Ovary (tissue), 9 donors: ENCODE measurements around the gene ZNF646. TPM values are rescaled to one million over a fixed set of nuclear protein-coding genes. Genes with fewer than 3 reads are reported as not detected.
A peak's percentile ranks its signal among the peaks of the same experiment; 100 is the strongest.

Experiments used
- DNase-seq, 5 donors: peaks; one replicate each; pipeline ENCODE4 v3.0.0-alpha.2; 2019 to 2020
- H3K27ac ChIP-seq, 2 donors: fragments of 200-600 bp; one replicate each; pipeline versions ENCODE4 v1.5.1 to v1.8.0; 2019 to 2022
- H3K27me3 ChIP-seq: fragments of 200-600 bp; one replicate; pipeline ENCODE4 v1.8.0; 2022
- H3K36me3 ChIP-seq: fragments of 200-600 bp; sonication (generic); one replicate; pipeline ENCODE4 v1.5.1; 2019
- H3K4me1 ChIP-seq: one replicate; pipeline ENCODE4 v1.8.1; 2013; ENCODE audit warnings: mild to moderate bottlenecking, moderate library complexity; ENCODE audit not compliant: insufficient read depth
- H3K4me3 ChIP-seq: fragments of 200-600 bp; sonication (generic); one replicate; pipeline ENCODE4 v1.5.1; 2017
- H3K9me3 ChIP-seq, 2 donors: fragments of 200-600 bp in 1 of 2; sonication (generic) in 1 of 2; one replicate each; pipeline versions ENCODE4 v1.5.1 to v1.8.1; 2013 to 2019; ENCODE audit warnings: mild to moderate bottlenecking in 1 of 2, moderate library complexity in 1 of 2
- EP300 ChIP-seq: sonication (generic); formaldehyde crosslinking; IDR thresholded peaks from one replicate; pipeline ENCODE4 v1.6.1; 2017; ENCODE audit warnings: antibody characterized with exemption
- POLR2A ChIP-seq: fragments of 450-650 bp; IDR thresholded peaks from one replicate; pipeline ENCODE4 v1.6.1; 2017; ENCODE audit warnings: antibody characterized with exemption, mild to moderate bottlenecking, moderate library complexity
- WGBS, 3 donors: extraction: QIAGEN DNeasy Blood & Tissue Kit in 1 of 3; methylation state at CpG; one replicate each; pipeline versions ENCODE4 v1.1.5 to v1.1.7; 2013 to 2017; 5-methylcytosine and 5-hydroxymethylcytosine counted together
- intact Hi-C, 4 donors: fragments of 100-400 bp; cut with DNase I; formaldehyde crosslinking; loops; one replicate each; pipeline versions ENCODE4 v1.11.0 to v1.15.1; 2022 to 2023
- polyA plus RNA-seq, 2 donors: library from polyadenylated mRNA; stranded (reverse); fragments of 200-250 nt in 1 of 2; fragments of 350-450 nt in 1 of 2; fragmentation: Illumina TruSeq in 1 of 2; extraction: RNeasy Lipid Tissue Mini Kit (QIAGEN cat#74804) in 1 of 2; gene quantifications; one replicate each; pipeline ENCODE4 v1.2.3, GENCODE V29; 2013 to 2014
- total RNA-seq, 7 donors: library from RNA; depleted of rRNA in 2 of 7; stranded (reverse); fragments of >200 nt in 2 of 7; fragmentation: NEBNext Ultra II Directional in 3 of 7; extraction: Animal tissue kit (Norgen Biotek cat#: 25700) in 3 of 7; gene quantifications; one replicate each; pipeline versions ENCODE4 v1.1.0 to v1.2.4, GENCODE V29; 2016 to 2023
- TF ChIP-seq, protein P1 (sequence below), 3 donors: fragments of 450-650 bp in 2 of 3; fragments of 200-600 bp in 1 of 3; IDR thresholded peaks; one replicate each; pipeline versions ENCODE4 v1.5.1 to v1.8.0; 2016 to 2022; ENCODE audit warnings: antibody characterized with exemption in 3 of 3, mild to moderate bottlenecking in 1 of 3
- donor health status: DM: no; HTN: no; CAD: no; lungs with moderate emphysema.
- donor health status: DM: no; HTN: no; CAD: no.
- donor health status: Bipolar disorder and iron deficiency.
- donor health status: DM: yes; HTN: yes; CAD: no.
- donor health status: DM: no; HTN: no; CAD: no.
- donor health status: DM: yes; HTN: yes; CAD: no.

ZNF646 gene
- total and polyA plus RNA-seq, 9 donors: 2.3 to 16.3 (median 14.6) TPM

DNA sequence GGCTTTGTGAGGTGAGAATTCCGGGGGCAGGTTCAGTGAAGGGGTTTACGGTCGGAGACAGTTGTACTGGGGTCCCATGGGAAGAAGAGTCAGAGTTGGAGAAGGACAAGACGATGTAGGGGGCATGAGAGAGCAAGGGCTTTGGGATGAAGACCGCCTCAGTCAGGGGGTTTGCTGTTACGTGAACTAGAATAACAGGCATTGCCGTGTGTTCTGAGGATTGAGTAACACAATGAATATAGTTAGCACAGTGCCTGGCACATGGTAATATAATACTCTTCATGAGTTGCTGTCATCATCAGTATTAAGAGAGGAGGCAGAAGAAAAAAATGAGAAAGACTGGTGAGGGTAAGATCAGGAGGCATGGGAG is 577 bp downstream of the ZNF646 start:
- H3K4me1 ChIP-seq: peaks cover 4% of the 10 kb centered on the region
- H3K27me3 ChIP-seq: no peaks in the 10 kb centered on the region
- intact Hi-C loops: no loop called here
- H3K4me3 ChIP-seq: peak overlapping the region; percentile 94
- H3K36me3 ChIP-seq: no peaks in the 10 kb centered on the region
- no peak for DNase-seq
- no peak for TF ChIP-seq POLR2A
- TF ChIP-seq EP300: no peak
- TF ChIP-seq, protein P1, sequence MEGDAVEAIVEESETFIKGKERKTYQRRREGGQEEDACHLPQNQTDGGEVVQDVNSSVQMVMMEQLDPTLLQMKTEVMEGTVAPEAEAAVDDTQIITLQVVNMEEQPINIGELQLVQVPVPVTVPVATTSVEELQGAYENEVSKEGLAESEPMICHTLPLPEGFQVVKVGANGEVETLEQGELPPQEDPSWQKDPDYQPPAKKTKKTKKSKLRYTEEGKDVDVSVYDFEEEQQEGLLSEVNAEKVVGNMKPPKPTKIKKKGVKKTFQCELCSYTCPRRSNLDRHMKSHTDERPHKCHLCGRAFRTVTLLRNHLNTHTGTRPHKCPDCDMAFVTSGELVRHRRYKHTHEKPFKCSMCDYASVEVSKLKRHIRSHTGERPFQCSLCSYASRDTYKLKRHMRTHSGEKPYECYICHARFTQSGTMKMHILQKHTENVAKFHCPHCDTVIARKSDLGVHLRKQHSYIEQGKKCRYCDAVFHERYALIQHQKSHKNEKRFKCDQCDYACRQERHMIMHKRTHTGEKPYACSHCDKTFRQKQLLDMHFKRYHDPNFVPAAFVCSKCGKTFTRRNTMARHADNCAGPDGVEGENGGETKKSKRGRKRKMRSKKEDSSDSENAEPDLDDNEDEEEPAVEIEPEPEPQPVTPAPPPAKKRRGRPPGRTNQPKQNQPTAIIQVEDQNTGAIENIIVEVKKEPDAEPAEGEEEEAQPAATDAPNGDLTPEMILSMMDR (IDR thresholded peaks at IDR 0.05): no peak
- no peaks in the 10 kb centered on the region for H3K9me3 ChIP-seq
- peak overlapping the region in 1 of 2 donors; percentile 62 for H3K27ac ChIP-seq
- 1 to 2% (median 1%) methylated on average over 7 of the region's 7 CpGs for WGBS, 3 donors

DNA sequence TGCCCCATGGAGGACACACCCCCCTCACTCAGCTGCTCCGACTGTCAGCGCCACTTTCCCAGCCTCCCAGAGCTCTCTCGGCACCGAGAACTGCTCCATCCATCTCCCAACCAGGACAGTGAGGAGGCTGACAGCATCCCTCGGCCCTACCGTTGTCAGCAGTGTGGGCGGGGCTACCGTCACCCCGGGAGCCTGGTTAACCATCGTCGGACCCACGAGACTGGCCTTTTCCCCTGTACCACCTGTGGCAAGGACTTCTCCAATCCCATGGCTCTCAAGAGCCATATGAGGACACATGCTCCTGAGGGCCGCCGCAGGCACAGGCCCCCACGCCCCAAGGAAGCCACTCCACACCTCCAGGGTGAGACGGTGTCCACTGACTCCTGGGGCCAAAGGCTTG is 2.1 kb downstream of the ZNF646 start:
- 64 to 71% (median 65%) methylated on average over 16 of the region's 16 CpGs for WGBS, 3 donors
- no peak overlapping the region for H3K27ac ChIP-seq
- no peak for TF ChIP-seq EP300
- TF ChIP-seq, protein P1 (IDR thresholded peaks at IDR 0.05): no peak
- no peak for TF ChIP-seq POLR2A
- no peaks in the 10 kb centered on the region for H3K27me3 ChIP-seq
- no peaks in the 10 kb centered on the region for H3K36me3 ChIP-seq
- intact Hi-C loops: no loop called here
- H3K9me3 ChIP-seq: no peaks in the 10 kb centered on the region
- no peak overlapping the region for H3K4me3 ChIP-seq
- DNase-seq: no peak
- H3K4me1 ChIP-seq: peaks cover 4% of the 10 kb centered on the region

DNA sequence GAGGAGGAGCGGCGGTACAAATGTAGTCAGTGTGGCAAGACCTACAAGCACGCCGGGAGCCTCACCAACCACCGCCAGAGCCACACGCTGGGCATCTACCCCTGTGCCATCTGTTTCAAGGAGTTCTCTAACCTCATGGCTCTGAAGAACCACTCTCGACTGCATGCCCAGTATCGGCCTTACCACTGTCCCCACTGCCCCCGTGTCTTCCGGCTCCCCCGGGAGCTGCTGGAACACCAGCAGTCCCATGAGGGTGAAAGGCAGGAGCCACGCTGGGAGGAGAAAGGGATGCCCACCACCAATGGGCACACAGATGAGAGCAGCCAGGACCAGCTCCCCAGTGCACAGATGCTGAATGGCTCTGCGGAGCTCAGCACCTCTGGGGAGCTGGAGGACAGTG is 2.8 kb downstream of the ZNF646 start:
- intact Hi-C loops: no loop called here
- DNase-seq: no peak
- 87 to 89% (median 88%) methylated on average over 12 to 13 of the region's 13 CpGs for WGBS, 3 donors

DNA sequence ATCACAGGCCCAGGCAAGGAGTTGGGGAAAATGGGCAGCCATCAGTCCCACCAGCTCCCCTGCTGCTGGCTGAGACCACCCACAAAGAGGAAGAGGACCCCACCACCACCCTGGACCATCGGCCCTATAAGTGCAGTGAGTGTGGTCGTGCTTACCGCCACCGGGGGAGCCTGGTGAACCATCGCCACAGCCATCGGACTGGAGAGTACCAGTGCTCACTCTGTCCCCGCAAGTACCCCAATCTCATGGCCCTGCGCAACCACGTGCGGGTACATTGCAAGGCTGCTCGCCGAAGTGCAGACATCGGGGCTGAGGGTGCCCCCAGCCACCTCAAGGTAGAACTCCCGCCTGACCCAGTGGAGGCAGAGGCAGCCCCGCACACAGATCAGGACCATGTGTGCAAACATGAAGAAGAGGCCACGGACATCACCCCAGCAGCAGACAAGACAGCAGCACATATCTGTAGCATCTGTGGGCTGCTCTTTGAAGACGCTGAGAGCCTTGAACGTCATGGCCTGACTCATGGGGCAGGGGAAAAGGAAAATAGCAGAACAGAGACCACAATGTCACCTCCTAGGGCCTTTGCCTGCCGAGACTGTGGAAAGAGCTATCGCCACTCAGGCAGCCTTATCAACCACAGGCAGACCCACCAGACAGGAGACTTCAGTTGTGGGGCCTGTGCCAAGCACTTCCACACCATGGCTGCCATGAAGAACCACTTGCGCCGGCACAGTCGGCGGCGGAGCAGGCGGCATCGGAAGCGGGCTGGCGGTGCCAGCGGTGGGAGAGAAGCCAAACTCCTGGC is 3.6 kb downstream of the ZNF646 start:
- H3K9me3 ChIP-seq: no peaks in the 10 kb centered on the region
- TF ChIP-seq EP300 (no peak), POLR2A (no peak)
- TF ChIP-seq, protein P1 (IDR thresholded peaks at IDR 0.05): no peak
- WGBS, 3 donors: 90 to 93% (median 91%) methylated on average over 30 of the region's 30 CpGs
- no peaks in the 10 kb centered on the region for H3K36me3 ChIP-seq
- DNase-seq: no peak
- no peak overlapping the region for H3K27ac ChIP-seq
- intact Hi-C loops: no loop called here
- no peak overlapping the region for H3K4me3 ChIP-seq
- peaks cover 2% of the 10 kb centered on the region for H3K4me1 ChIP-seq
- H3K27me3 ChIP-seq: no peaks in the 10 kb centered on the region

More for the DNA sequence above, 2.8 kb downstream of the ZNF646 start:
- peaks cover 5% of the 10 kb centered on the region for H3K4me1 ChIP-seq
- H3K27me3 ChIP-seq: no peaks in the 10 kb centered on the region
- H3K9me3 ChIP-seq: no peaks in the 10 kb centered on the region
- no peak overlapping the region for H3K4me3 ChIP-seq
- H3K36me3 ChIP-seq: no peaks in the 10 kb centered on the region
- TF ChIP-seq EP300 (no peak), POLR2A (no peak)
- TF ChIP-seq, protein P1 (IDR thresholded peaks at IDR 0.05): no peak
- H3K27ac ChIP-seq: no peak overlapping the region
